WI38 (cell line): ENCODE results near the gene CST11.

ENCODE experiments used
- H3K4me3 ChIP-seq: 2 replicates; pipeline ENCODE4 v1.5.1; 2011; ENCODE audit warnings: low read depth, mild to moderate bottlenecking, control low read depth, low read length
- CTCF ChIP-seq: IDR thresholded peaks from 2 replicates; pipeline ENCODE4 v1.5.1; 2012; ENCODE audit warnings: low read depth, mild to moderate bottlenecking, control low read depth, low read length

Gene CST11

DNA sequence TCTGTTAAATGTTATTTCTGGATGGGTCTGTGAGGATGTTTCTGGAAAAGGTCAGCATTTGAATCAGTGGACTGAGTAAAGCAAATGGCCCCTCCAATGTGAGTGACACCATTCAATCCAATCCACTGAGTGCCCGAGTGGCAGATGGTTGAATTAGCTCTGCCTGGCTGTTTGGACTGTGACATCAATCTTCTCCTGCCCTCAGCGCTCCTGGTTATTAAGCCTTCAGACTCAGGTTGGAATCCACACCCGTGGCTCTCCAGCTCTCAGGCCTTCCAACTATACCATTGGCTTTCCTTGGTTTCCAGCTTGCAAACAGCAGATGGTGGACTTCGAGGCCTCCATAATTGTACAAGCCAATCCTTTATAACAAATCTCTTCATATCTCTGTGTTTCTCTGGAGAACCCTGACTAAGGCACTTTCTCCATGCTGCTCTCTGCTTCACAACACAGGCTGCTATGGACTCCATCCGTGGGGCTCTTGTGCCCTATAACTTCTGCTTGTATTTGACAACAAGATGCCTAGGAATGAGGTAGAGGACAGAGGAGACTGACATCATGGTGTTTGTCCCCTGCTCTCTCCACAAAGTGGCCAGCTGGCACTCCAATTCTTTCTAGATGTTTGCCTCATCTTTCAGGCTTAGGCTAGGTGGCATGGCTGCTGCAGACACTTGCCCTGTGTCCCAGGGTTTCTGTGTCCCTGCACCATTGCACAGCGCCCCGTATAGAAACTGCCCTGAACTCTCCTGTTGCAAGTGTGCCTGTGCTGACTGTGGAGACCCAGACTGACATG lies 18.0 kb downstream of the CST11 start:
- no peak for TF ChIP-seq CTCF
- H3K4me3 ChIP-seq: no peak overlapping the region

- H3K4me3 ChIP-seq: no peak overlapping the region
- no peak for TF ChIP-seq CTCF
Measured at GRCh38 chr20:23433628-23434027, 19.0 kb downstream of the CST11 start.

DNA sequence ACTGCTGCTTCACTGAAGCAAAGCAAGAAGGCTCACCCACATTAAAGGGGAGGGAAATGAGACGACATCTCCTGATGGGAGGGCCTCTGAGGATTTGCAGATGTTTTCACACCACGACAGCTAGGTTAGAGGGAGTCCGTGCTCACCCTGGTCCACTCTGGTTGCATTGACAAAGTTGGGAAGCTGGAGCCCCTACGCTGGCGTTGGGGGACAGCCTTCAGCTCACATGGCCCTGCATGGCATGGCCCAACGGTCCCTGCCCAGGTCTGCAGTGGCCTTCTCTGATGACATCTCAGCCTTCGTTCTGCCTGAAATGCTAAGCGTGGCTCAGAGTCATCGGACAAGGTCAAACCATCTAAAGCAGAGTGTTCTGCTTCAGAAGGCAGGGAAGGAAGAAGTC lies 27.5 kb downstream of the CST11 start:
- TF ChIP-seq CTCF: no peak
- no peak overlapping the region for H3K4me3 ChIP-seq

DNA sequence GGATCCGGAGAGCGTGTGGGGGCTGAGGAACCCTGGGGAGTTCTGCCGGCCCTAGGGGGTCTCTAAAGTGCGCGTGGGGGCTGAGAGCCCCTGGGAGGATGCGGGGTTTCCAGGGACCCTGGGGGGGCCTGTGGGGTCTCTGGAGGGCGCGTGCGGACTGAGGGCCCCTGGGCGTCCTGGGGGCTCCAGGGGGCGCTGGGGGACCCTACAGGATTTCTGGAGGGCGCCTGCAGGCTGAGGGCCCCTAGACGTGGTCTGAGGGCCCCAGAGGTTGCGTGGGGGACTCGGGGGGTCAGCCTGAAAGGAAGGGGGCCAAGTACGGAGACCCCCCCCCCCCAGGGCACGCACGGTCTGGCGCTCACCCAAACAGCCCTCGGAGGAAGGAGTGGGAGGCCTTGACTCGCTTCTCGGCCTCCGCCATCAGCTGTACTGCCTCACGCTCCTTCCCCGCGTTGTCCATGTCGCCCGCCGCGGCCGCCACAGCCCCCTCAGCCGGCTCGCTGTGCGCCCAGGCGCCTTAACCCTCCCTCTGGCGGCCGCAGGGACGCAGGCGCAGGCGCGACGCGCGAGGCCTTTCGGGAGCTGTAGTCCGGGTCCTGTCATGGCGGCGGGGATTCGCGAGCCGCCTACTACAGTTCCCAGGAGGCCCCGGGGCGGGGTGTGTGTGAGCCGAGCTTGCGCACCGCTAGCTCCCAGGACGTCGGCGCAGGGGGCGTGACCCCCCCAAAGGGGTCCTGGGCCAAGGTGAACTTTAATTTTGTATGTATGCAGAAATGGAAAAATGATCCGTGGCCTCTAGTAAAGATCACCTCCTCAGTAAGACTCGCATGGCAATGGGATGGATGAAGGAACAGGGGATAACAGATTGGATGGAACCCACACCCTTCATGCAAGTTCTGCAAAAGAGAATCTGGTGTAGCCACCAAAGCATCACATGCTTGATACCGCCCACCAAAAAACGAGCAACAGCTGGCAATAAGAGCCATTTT lies 31.4 kb downstream of the CST11 start, which contains the start of gene NAPB:
Gene NAPB (minus strand): TSS at position 546 of the 989 bp plus-strand sequence. CDS start 86 bp downstream, at position 460.
- H3K4me3 ChIP-seq: peak within 1 kb of the TSS; percentile 90
- peak; percentile 37 for TF ChIP-seq CTCF

DNA sequence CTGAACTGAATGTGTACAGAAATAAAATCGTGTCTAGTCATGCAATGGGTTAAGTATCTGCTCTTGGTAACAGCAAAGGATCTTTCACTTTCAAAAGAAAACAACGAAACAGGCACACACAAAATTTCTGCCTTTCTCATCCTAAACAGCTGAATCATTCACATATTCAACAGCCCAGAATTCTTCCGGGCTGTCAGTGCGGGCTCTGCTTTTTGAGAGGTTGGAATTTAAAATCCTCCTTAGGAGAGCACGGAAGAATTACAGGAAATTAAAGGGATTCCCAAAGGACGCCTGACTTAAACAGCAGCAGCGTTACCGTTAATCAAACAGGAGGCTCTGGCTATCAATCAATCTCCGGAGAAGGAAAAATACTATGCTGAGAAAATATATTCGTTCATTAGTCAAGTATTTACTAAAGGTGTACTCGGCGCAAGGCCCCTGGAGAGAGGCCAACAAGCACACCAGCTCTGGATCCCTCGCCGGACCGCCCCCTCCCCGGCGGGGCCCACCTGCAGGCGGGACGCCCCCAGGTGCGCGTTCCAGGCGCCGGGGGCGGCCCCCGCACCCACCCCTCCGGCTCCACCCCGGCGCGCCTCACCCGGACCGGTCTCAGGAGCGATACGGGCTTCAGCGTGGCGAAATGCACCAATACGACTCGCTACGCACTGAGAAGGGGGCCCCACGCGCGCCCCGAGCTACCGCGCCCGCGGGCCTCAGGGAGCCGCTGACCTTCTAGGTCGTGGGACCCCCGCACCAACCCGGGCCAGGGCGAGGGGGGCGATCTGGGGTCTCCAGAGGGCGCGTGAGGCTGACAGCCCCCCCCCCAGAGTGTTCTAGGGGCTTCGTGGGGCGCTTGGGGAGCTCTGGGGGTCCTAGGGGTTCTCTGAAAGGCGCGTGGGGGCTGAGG lies 32.4 kb downstream of the CST11 start:
- no peak for TF ChIP-seq CTCF
- H3K4me3 ChIP-seq: peak overlapping the region; percentile 90

DNA sequence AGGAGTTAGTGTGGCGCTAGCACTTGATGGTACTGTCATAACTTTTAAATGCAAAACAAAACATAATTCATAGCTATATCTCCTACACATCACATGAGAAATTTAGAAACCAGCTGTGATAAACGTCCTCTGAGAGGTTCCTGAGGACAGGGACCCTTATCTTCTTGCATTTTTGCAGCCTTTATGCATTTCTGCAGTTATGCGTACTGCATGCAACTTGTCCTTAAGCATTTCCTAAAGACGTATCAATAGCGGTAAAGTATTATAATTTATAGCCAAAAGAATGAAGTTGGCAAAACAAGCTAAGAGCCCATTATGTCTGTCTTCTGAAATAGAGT lies 33.0 kb downstream of the CST11 start:
- no peak for TF ChIP-seq CTCF
- peak overlapping the region; percentile 90 for H3K4me3 ChIP-seq
